K562 (cell line): ENCODE data around the gene MRTFB. TPM values are rescaled to one million over a fixed set of nuclear protein-coding genes. Genes with fewer than 3 reads are reported as not detected.

Experiments used
- ATAC-seq: fragments of 200-7000 bp; cut with Tn5 transposase; 3 replicates; pipeline ENCODE4 v1.9.1; 2020; ENCODE audit warnings: moderate library complexity
- BruUV-seq: library from RNA; stranded (reverse); fragments of 400-500 nt; replicated peaks from 2 replicates; lab custom pipeline; 2021; lab: Mats Ljungman, UMichigan
- CTCF ChIA-PET: fragments of 300-600 bp; formaldehyde crosslinking; extraction: SDS; loops from one replicate; lab custom pipeline; 2021; ENCODE audit warnings: low intra/inter-chr PET ratio; lab: Yijun Ruan, JAX
- POLR2A ChIA-PET: fragments of 300-600, 350-650 bp; sonication (Branson Sonifier 250); formaldehyde crosslinking; extraction: SDS; loops from one replicate; lab custom pipeline; 2021; ENCODE audit warnings: antibody characterized with exemption, inconsistent platforms; lab: Yijun Ruan, JAX
- DNase-seq, 4 experiments: peaks; one replicate each; pipeline versions ENCODE4 v3.0.0 to v3.0.0-alpha.2; 2011 to 2018; ENCODE audit warnings: low spot score in 3 of 4, mixed read lengths in 3 of 4; ENCODE audit errors: extremely low read depth in 1 of 4
- FAIRE-seq: peaks from 2 replicates; lab custom pipeline; 2011; peaks lifted over from hg19 to GRCh38; lab: Jason Lieb, UNC
- H2AFZ ChIP-seq: 2 replicates; pipeline ENCODE4 v1.6.0; 2011; ENCODE audit warnings: low read depth, low read length, control low read depth, inconsistent platforms
- H3K27ac ChIP-seq: fragments of 200-600 bp; 3 replicates; pipeline ENCODE4 v1.8.0; 2011; ENCODE audit warnings: low read depth, mild to moderate bottlenecking, control low read depth, inconsistent platforms, low read length, moderate library complexity, mixed read lengths; ENCODE audit errors: extremely low read depth
- H3K27me3 ChIP-seq, 2 experiments: fragments of 300-600 bp in 1 of 2; 2 replicates in 1 of 2; 3 replicates in 1 of 2; pipeline versions ENCODE4 v1.6.0 to v1.8.0; 2011; ENCODE audit warnings: inconsistent platforms in 2 of 2, low read length in 2 of 2, mild to moderate bottlenecking in 1 of 2, mixed read lengths in 1 of 2, moderate library complexity in 1 of 2; ENCODE audit not compliant: control insufficient read depth in 2 of 2, insufficient read depth in 2 of 2
- H3K36me3 ChIP-seq: fragments of 300-600 bp; 3 replicates; pipeline ENCODE4 v1.8.0; 2011; ENCODE audit warnings: mild to moderate bottlenecking, low read length, inconsistent platforms; ENCODE audit not compliant: control insufficient read depth, insufficient read depth
- H3K4me1 ChIP-seq, 2 experiments: fragments of 200-600 bp in 1 of 2; replicated peaks in 1 of 2; 2 replicates in 1 of 2; 3 replicates in 1 of 2; pipeline versions ENCODE4 v1.5.1 to v1.8.0; 2011; ENCODE audit warnings: inconsistent platforms in 2 of 2, low read length in 2 of 2, mild to moderate bottlenecking in 1 of 2, mixed read lengths in 1 of 2, moderate library complexity in 1 of 2; ENCODE audit not compliant: control insufficient read depth in 2 of 2, insufficient read depth in 2 of 2
- H3K4me2 ChIP-seq: 2 replicates; pipeline ENCODE4 v1.6.1; 2011; ENCODE audit warnings: low read length, control low read depth, inconsistent platforms, mixed read lengths; ENCODE audit not compliant: insufficient read depth
- H3K4me3 ChIP-seq: fragments of 200-600 bp; sonication (generic), shearing (Covaris generic); 2 replicates; pipeline ENCODE4 v1.5.1; 2016; ENCODE audit warnings: control low read depth, inconsistent platforms
- H3K79me2 ChIP-seq: fragments of 200-600 bp; 3 replicates; pipeline ENCODE4 v1.8.0; 2011; ENCODE audit warnings: low read length, inconsistent platforms; ENCODE audit not compliant: control insufficient read depth, insufficient read depth
- H3K9ac ChIP-seq, 2 experiments: 2 replicates each; pipeline versions ENCODE4 v1.6.0 to v1.6.1; 2011; ENCODE audit warnings: low read depth in 2 of 2, low read length in 2 of 2, control low read depth in 1 of 2, inconsistent platforms in 1 of 2, mild to moderate bottlenecking in 1 of 2, mixed read lengths in 1 of 2; ENCODE audit not compliant: insufficient read depth in 1 of 2
- H3K9me1 ChIP-seq: one replicate; pipeline ENCODE4 v1.6.0; 2011; ENCODE audit warnings: inconsistent platforms, mild to moderate bottlenecking, low read length, moderate library complexity; ENCODE audit not compliant: control insufficient read depth, insufficient read depth
- H3K9me3 ChIP-seq: replicated peaks from 2 replicates; pipeline ENCODE4 v1.5.1; 2011; ENCODE audit warnings: low read depth, low read length, inconsistent platforms; ENCODE audit not compliant: control insufficient read depth, insufficient read depth
- H4K20me1 ChIP-seq: replicated peaks from 2 replicates; pipeline ENCODE4 v1.6.1; 2011; ENCODE audit warnings: low read length, inconsistent platforms, mixed read lengths; ENCODE audit not compliant: control insufficient read depth, insufficient read depth
- ESRRB ChIP-seq: fragments of 250-450 bp; sonication (Bioruptor Pico); IDR thresholded peaks from 2 replicates; pipeline ENCODE4 v1.5.0; 2020; ENCODE audit warnings: mild to moderate bottlenecking, moderate library complexity, borderline replicate concordance
- ILK ChIP-seq: fragments of 450-650 bp; IDR thresholded peaks from 2 replicates; pipeline ENCODE4 v1.6.1; 2016; ENCODE audit warnings: missing genetic modification characterization, low read depth, mild to moderate bottlenecking, missing compliant biosample characterization, moderate library complexity, borderline replicate concordance
- RBM25 ChIP-seq: fragments of 200-400 bp; formaldehyde crosslinking; IDR thresholded peaks from 2 replicates; pipeline ENCODE4 v1.6.1; 2018; ENCODE audit warnings: low read length, low read depth, moderate library complexity; ENCODE audit not compliant: severe bottlenecking
- TCF3 ChIP-seq: sonication (generic); formaldehyde crosslinking; IDR thresholded peaks from 2 replicates; pipeline ENCODE4 v1.4.0; 2020; ENCODE audit warnings: mild to moderate bottlenecking, missing genetic modification reagents
- ZFP36 ChIP-seq: fragments of 150-350 bp; IDR thresholded peaks from 2 replicates; pipeline ENCODE4 v1.6.1; 2018; ENCODE audit warnings: low read length, low read depth; ENCODE audit not compliant: partially characterized antibody
- ZNF75A ChIP-seq: fragments of 450-650 bp; formaldehyde crosslinking; IDR thresholded peaks from 2 replicates; pipeline ENCODE4 v1.4.0; 2020; ENCODE audit warnings: mild to moderate bottlenecking
- WGBS: fragments of 100-300 bp; shearing (Covaris generic); methylation state at CpG from one replicate; pipeline ENCODE4 v1.1.6; 2016; ENCODE audit warnings: low coverage, mixed read lengths; ENCODE audit not compliant: insufficient coverage; ENCODE audit errors: missing lambda C conversion rate; 5-methylcytosine and 5-hydroxymethylcytosine counted together
- in situ Hi-C: fragments of 300-500 bp; cut with MboI; formaldehyde crosslinking; loops from 4 replicates; pipeline ENCODE4 v1.15.0; 2018; ENCODE audit warnings: inconsistent platforms, mixed read lengths
- intact Hi-C: fragments of 100-400 bp; cut with micrococcal nuclease; formaldehyde crosslinking; loops from 2 replicates; pipeline ENCODE4 v1.14.2; 2022
- polyA plus RNA-seq, 8 experiments: library from polyadenylated mRNA; depleted of rRNA in 4 of 8; stranded (reverse) in 5 of 8; unstranded in 3 of 8; fragments of >200 nt; fragmentation: Nextera tagmentation in 2 of 8; fragmentation: Illumina TruSeq in 1 of 8; extraction: Ambion mirVana in 2 of 8; extraction: Trizol in 1 of 8; gene quantifications; 2 replicates each; pipeline versions ENCODE4 v1.2.1 to v1.2.3, GENCODE V29; 2011 to 2014; ENCODE audit warnings: inconsistent platforms in 1 of 8, missing spikeins in 1 of 8
- total RNA-seq, 7 experiments: library from RNA; depleted of rRNA in 6 of 7; stranded (reverse); fragments of >200 nt in 6 of 7; fragmentation: Illumina TruSeq in 2 of 7; extraction: Trizol in 2 of 7; gene quantifications; 2 replicates each; pipeline versions ENCODE4 v1.2.1 to v1.2.3, GENCODE V29; 2011 to 2021; ENCODE audit warnings: low replicate concordance in 1 of 7
- TF ChIP-seq, protein P1 (sequence below): fragments of 250-450 bp; sonication (Bioruptor Pico); IDR thresholded peaks from 2 replicates; pipeline ENCODE4 v1.5.0; 2021

Gene MRTFB
- total and polyA plus RNA-seq, 9 of the 15 experiments (the other 6 are each of a cell fraction or from before 2014, with no cell fraction given): 2.2 to 12.7 (median 7.0) TPM

- ChIA-PET CTCF (no interaction called here), POLR2A (interaction anchor here (0.6 to 1.1 kb wide), 2 partner anchors 18 to 23 kb away, joined by 3 to 4 read pairs; no protein-coding TSS in a partner anchor)
- FAIRE-seq: no peak
- H3K36me3 ChIP-seq: no peaks in the 10 kb centered on the region; the same call in 2 of the 3 replicates
- no peak overlapping the region for H3K27ac ChIP-seq
- intact Hi-C loops: no loop called here
- peaks cover 29 to 44% of the 10 kb centered on the region in 2 experiments for H3K4me1 ChIP-seq
- H3K79me2 ChIP-seq: peaks cover 68% of the 10 kb centered on the region
- H2AFZ ChIP-seq: no peak overlapping the region
- in situ Hi-C loops: no loop called here
- H3K9ac ChIP-seq: no peak overlapping the region
- no peaks in the 10 kb centered on the region for H3K9me3 ChIP-seq
- H3K4me2 ChIP-seq: no peak overlapping the region
- ATAC-seq: no peak
- no peaks in the 10 kb centered on the region for H3K9me1 ChIP-seq
- WGBS: 44% methylated on average over 8 of the region's 10 CpGs
- no peaks in the 10 kb centered on the region for H3K27me3 ChIP-seq
- DNase-seq: peak in 1 of 4 experiments; percentile 19
- TF ChIP-seq ILK (no peak), ZFP36 (peak; percentile 42), TCF3 (no peak), ESRRB (CRISPR knock-in tag) (no peak), ZNF75A (CRISPR knock-in tag) (no peak), RBM25 (peak; percentile 14)
- TF ChIP-seq, protein P1, sequence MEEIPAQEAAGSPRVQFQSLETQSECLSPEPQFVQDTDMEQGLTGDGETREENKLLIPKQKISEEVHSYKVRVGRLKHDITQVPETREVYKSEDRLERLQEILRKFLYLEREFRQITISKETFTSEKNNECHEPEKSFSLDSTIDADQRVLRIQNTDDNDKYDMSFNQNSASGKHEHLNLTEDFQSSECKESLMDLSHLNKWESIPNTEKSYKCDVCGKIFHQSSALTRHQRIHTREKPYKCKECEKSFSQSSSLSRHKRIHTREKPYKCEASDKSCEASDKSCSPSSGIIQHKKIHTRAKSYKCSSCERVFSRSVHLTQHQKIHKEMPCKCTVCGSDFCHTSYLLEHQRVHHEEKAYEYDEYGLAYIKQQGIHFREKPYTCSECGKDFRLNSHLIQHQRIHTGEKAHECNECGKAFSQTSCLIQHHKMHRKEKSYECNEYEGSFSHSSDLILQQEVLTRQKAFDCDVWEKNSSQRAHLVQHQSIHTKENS: no peak
- H4K20me1 ChIP-seq: no peaks in the 10 kb centered on the region
- H3K4me3 ChIP-seq: no peak overlapping the region
- no TSS peak for BruUV-seq
These were observed 238.8 kb downstream of the MRTFB start for GRCh38 chr16:14309906-14310305.
